MM.1S (cell line): ENCODE results near the gene PLA2G4B.

Experiments used
- CTCF ChIP-seq: fragments of 300-600 bp; sonication (generic); IDR thresholded peaks from 2 replicates; pipeline ENCODE4 v1.5.1; 2016; ENCODE audit warnings: antibody characterized with exemption, low read length, mixed read lengths
- EZH2 ChIP-seq: fragments of 300-600 bp; sonication (generic); optimal IDR thresholded peaks from 2 replicates; pipeline ENCODE3; 2017; ENCODE audit warnings: low read depth, mild to moderate bottlenecking, antibody characterized with exemption, low read length, mixed read lengths

GRCh38 chr15:41832875-41833274 lies 5.8 kb upstream of the PLA2G4B start:
- TF ChIP-seq CTCF (no peak), EZH2 (no peak)
